Suprapubic skin (tissue), 4 donors: ENCODE results near the gene KLHDC4.

ENCODE experiments used
- CTCF ChIP-seq, 2 donors: fragments of 200-600 bp in 1 of 2; fragments of 450-650 bp in 1 of 2; sonication (generic) in 1 of 2; IDR thresholded peaks; one replicate each; pipeline ENCODE4 v1.5.1; 2016 to 2019; ENCODE audit warnings: antibody characterized with exemption in 2 of 2, mild to moderate bottlenecking in 1 of 2, moderate library complexity in 1 of 2
- EP300 ChIP-seq: sonication (generic); formaldehyde crosslinking; IDR thresholded peaks from one replicate; pipeline ENCODE4 v1.6.1; 2017; ENCODE audit warnings: antibody characterized with exemption
- POLR2A ChIP-seq, 2 donors: fragments of 450-650 bp; IDR thresholded peaks; one replicate each; pipeline ENCODE4 v1.6.1; 2017; ENCODE audit warnings: antibody characterized with exemption in 2 of 2, mild to moderate bottlenecking in 2 of 2, moderate library complexity in 2 of 2
- POLR2AphosphoS5 ChIP-seq, 3 donors: sonication (generic); formaldehyde crosslinking; IDR thresholded peaks; one replicate each; pipeline ENCODE4 v1.6.1; 2017; ENCODE audit warnings: antibody characterized with exemption in 3 of 3

GRCh38 chr16:87728026-87728425 is 37.8 kb downstream of the KLHDC4 start:
- no peak for TF ChIP-seq POLR2A (IDR thresholded peaks at IDR 0.05)
- no peak for TF ChIP-seq CTCF (IDR thresholded peaks at IDR 0.05)
- no peak for TF ChIP-seq EP300
- no peak for TF ChIP-seq POLR2AphosphoS5 (IDR thresholded peaks at IDR 0.05)
